Smooth muscle cell (in vitro differentiated cells): Measurements from ENCODE around the gene GLUL. TPM values are rescaled to one million over a fixed set of nuclear protein-coding genes. Genes with fewer than 3 reads are reported as not detected.

Experiments used
- DNase-seq: peaks from one replicate; lab custom pipeline; 2025; ENCODE audit not compliant: unreplicated experiment; lab: John Stamatoyannopoulos, UW
- H2AFZ ChIP-seq: fragments of 200-600 bp; sonication (generic); 2 replicates; pipeline ENCODE4 v1.6.0; 2016; ENCODE audit warnings: antibody characterized with exemption, low read depth, mild to moderate bottlenecking
- H3F3A ChIP-seq: fragments of 200-600 bp; sonication (generic); 2 replicates; pipeline ENCODE4 v1.6.0; 2017; ENCODE audit warnings: antibody characterized with exemption, low read depth
- H3K27ac ChIP-seq: fragments of 200-600 bp; sonication (generic); 2 replicates; pipeline ENCODE4 v1.5.1; 2016; ENCODE audit warnings: low read depth, mild to moderate bottlenecking
- H3K27me3 ChIP-seq: fragments of 200-600 bp; sonication (generic); 2 replicates; pipeline ENCODE4 v1.6.1; 2016; ENCODE audit warnings: low read depth, mild to moderate bottlenecking
- H3K36me3 ChIP-seq: fragments of 200-600 bp; sonication (generic); 2 replicates; pipeline ENCODE4 v1.5.1; 2016; ENCODE audit warnings: low read depth
- H3K4me1 ChIP-seq: fragments of 200-600 bp; sonication (generic); 2 replicates; pipeline ENCODE4 v1.5.1; 2016; ENCODE audit warnings: low read depth
- H3K4me2 ChIP-seq: fragments of 200-600 bp; sonication (generic); 2 replicates; pipeline ENCODE4 v1.6.0; 2016; ENCODE audit warnings: mild to moderate bottlenecking
- H3K4me3 ChIP-seq: fragments of 200-600 bp; sonication (generic); 2 replicates; pipeline ENCODE4 v1.5.1; 2016; ENCODE audit warnings: mild to moderate bottlenecking
- H3K79me2 ChIP-seq: fragments of 200-600 bp; sonication (generic); 2 replicates; pipeline ENCODE4 v1.6.0; 2016; ENCODE audit warnings: low read depth, mild to moderate bottlenecking
- H3K9ac ChIP-seq: fragments of 200-600 bp; sonication (generic); 2 replicates; pipeline ENCODE4 v1.6.0; 2016; ENCODE audit warnings: low read depth
- H3K9me3 ChIP-seq: fragments of 200-600 bp; sonication (generic); replicated peaks from 2 replicates; pipeline ENCODE4 v1.5.1; 2016; ENCODE audit warnings: low read depth
- H4K20me1 ChIP-seq: fragments of 200-600 bp; sonication (generic); 2 replicates; pipeline ENCODE4 v1.6.0; 2016; ENCODE audit warnings: low read depth
- WGBS: methylation state at CpG from one replicate; pipeline ENCODE4 v1.1.7; 2016; ENCODE audit warnings: low lambda C conversion rate; 5-methylcytosine and 5-hydroxymethylcytosine counted together
- polyA plus RNA-seq: library from polyadenylated mRNA; unstranded; fragments of >200 nt; fragmentation: Nextera tagmentation; extraction: Ambion mirVana; gene quantifications from 2 replicates; pipeline ENCODE4 v1.2.1, GENCODE V29; 2016
- total RNA-seq: library from RNA; depleted of rRNA; stranded (reverse); fragments of >200 nt; gene quantifications from 2 replicates; pipeline ENCODE4 v1.2.3, GENCODE V29; 2014
- TF ChIP-seq, protein P1 (sequence below): fragments of 200-600 bp; sonication (generic); IDR thresholded peaks from 2 replicates; pipeline ENCODE4 v1.5.1; 2017; ENCODE audit warnings: borderline replicate concordance, mild to moderate bottlenecking, antibody characterized with exemption; ENCODE audit not compliant: insufficient read depth, poor library complexity, severe bottlenecking

The GLUL gene
- total and polyA plus RNA-seq, 2 experiments from 2014 or later, result 108 to 127 TPM

DNA sequence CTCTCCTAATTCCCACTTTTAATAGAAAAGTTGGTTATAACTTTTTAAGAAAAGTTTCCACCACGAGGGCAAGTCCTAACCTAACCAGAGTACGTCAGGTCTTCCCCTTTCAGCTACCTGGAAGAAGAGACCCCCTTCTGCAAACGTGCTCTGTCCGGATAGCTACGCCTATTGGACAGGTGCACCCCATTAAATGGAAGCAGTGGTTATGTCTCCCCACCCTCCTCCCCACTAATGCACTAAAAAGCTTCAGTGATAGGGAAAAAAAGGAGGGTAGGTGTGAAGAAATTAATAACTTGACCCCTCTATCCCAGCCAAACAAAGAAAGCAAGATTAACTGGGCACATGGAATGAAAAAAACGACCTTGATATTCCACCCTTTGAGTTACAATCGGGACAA, 7.7 kb downstream of the GLUL start:
- H3K9ac ChIP-seq, result no peak overlapping the region
- TF ChIP-seq, protein P1, sequence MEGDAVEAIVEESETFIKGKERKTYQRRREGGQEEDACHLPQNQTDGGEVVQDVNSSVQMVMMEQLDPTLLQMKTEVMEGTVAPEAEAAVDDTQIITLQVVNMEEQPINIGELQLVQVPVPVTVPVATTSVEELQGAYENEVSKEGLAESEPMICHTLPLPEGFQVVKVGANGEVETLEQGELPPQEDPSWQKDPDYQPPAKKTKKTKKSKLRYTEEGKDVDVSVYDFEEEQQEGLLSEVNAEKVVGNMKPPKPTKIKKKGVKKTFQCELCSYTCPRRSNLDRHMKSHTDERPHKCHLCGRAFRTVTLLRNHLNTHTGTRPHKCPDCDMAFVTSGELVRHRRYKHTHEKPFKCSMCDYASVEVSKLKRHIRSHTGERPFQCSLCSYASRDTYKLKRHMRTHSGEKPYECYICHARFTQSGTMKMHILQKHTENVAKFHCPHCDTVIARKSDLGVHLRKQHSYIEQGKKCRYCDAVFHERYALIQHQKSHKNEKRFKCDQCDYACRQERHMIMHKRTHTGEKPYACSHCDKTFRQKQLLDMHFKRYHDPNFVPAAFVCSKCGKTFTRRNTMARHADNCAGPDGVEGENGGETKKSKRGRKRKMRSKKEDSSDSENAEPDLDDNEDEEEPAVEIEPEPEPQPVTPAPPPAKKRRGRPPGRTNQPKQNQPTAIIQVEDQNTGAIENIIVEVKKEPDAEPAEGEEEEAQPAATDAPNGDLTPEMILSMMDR, result no peak
- H3K27ac ChIP-seq, result no peak overlapping the region
- DNase-seq, result no peak
- no peak overlapping the region for H2AFZ ChIP-seq
- H3K4me3 ChIP-seq, result no peak overlapping the region
- H3F3A ChIP-seq, result peaks cover 3% of the 10 kb centered on the region
- H3K27me3 ChIP-seq, result no peaks in the 10 kb centered on the region
- WGBS, result 95% methylated on average over 7 of the region's 7 CpGs
- no peaks in the 10 kb centered on the region for H3K9me3 ChIP-seq
- H3K4me1 ChIP-seq, result peaks cover 13% of the 10 kb centered on the region
- peaks cover 9% of the 10 kb centered on the region for H3K79me2 ChIP-seq
- peaks cover 55% of the 10 kb centered on the region for H4K20me1 ChIP-seq
- H3K4me2 ChIP-seq, result no peak overlapping the region
- peaks cover 19% of the 10 kb centered on the region for H3K36me3 ChIP-seq

DNA sequence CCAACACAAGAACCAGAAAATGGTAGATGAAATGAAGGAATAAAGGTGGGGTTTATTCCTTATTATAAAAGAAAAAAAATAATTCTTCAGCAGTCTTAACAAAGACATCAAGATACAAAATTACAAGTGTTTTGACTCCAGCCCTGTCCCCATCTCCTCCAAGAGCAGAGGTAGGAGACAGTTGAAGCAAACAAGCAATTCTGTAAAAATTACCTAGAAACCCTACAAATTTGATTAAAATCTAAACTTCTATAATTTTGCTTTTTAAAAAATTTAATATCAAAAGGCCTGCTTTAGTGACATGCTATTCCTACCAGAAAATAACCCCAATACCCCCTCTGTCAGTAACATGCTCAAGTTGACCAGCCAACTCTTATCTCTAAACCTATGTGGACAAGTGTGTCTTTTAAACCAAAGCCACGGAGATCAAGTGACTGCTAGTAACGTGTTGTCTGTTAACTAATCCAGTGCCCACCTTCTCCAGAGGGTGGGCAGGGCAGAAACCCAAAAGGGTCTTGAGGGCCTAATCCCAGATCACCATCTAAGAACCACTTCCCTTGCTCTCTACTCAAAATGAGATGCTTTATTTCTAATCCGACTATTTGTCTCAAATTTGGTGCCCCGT, 8.4 kb downstream of the GLUL start:
- no peak overlapping the region for H3K27ac ChIP-seq
- H3F3A ChIP-seq, result peaks cover 3% of the 10 kb centered on the region
- peaks cover 16% of the 10 kb centered on the region for H3K36me3 ChIP-seq
- no peaks in the 10 kb centered on the region for H3K27me3 ChIP-seq
- H2AFZ ChIP-seq, result no peak overlapping the region
- peaks cover under 1% of the 10 kb centered on the region for H3K79me2 ChIP-seq
- no peak overlapping the region for H3K9ac ChIP-seq
- TF ChIP-seq, protein P1, result no peak
- peaks cover 47% of the 10 kb centered on the region for H4K20me1 ChIP-seq
- no peaks in the 10 kb centered on the region for H3K9me3 ChIP-seq
- no peak overlapping the region for H3K4me3 ChIP-seq
- no peak overlapping the region for H3K4me2 ChIP-seq
- peaks cover 6% of the 10 kb centered on the region for H3K4me1 ChIP-seq
- WGBS, result 93% methylated on average over 4 of the region's 4 CpGs
- DNase-seq, result no peak

DNA sequence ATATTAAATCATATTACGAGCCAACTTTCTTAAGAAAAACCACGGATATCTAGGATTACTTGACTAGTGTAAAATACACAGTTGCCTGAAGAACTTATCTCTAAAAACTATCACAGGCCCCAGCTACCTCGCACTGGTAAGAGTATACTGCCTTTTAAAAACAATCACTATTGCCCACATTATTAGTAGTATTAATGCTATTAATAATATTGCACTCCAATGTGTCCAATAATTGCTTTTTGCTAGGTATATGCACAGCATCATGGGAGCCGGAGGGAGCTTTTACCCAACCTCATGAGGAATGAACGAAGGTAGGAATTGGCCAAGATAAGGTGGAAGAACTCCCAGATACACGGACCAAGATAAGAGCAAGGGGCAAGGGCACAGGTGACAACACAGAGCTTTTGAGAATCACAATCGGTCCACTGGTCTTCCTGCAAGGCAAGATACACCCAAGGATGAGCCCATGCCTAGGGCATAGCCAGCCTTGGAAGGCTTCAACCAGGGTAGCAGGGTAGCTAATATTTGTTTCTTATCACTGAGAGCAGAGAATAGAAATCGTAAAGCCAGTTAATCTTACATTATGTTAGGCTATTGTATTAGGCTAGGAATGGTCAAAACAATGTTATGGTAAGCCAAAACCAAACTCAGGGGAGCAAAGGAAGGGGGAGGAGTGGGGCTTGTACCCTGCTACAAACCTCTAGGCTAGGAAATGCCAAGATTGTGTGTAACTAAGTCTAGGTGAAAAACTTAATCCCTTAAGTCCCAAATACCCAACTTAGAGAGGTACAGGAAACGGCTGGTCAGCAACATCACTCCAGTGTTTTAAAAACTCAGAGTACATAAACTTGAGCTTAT, 9.4 kb downstream of the GLUL start:
- H3K4me3 ChIP-seq, result no peak overlapping the region
- peaks cover 8% of the 10 kb centered on the region for H3K36me3 ChIP-seq
- no peak overlapping the region for H3K27ac ChIP-seq
- no peaks in the 10 kb centered on the region for H3K4me1 ChIP-seq
- H4K20me1 ChIP-seq, result peaks cover 38% of the 10 kb centered on the region
- no peak overlapping the region for H3K4me2 ChIP-seq
- TF ChIP-seq, protein P1, result no peak
- peaks cover 3% of the 10 kb centered on the region for H3F3A ChIP-seq
- H3K27me3 ChIP-seq, result no peaks in the 10 kb centered on the region
- H3K9ac ChIP-seq, result no peak overlapping the region
- H3K79me2 ChIP-seq, result no peaks in the 10 kb centered on the region
- H2AFZ ChIP-seq, result no peak overlapping the region
- H3K9me3 ChIP-seq, result no peaks in the 10 kb centered on the region
- no peak for DNase-seq
- 92% methylated on average over 9 of the region's 9 CpGs for WGBS
